Measurements from ENCODE around the gene GFRA1.

GFRA1 gene

DNA sequence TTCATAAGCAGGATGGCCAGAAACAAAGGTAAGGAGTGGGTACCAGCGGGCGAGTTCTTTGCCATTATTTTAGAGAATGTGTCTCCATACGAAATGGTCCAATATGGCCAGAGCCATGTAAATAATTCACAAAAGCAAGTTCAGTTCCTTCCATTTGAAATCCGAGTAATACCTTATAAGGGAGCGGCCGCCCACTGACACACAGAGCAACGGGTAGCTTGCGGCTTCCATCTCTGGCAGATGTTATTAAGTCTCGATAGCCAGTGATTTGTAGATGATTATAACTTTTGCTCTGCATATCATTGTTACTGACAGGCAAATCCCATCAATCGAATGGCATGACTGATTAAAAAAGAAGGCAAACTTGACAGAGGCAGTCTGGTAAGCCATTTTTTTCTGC is 63.2 kb downstream of the GFRA1 start:
- H3K9me2 ChIP-seq (ENCODE audit: low read depth, low read length) = no peaks in the 10 kb centered on the region
- H3F3A ChIP-seq (ENCODE audit: insufficient read depth, low read length) = no peaks in the 10 kb centered on the region
- H3K4me1 ChIP-seq (ENCODE audit: insufficient read depth, low read length, severe bottlenecking) = no peaks in the 10 kb centered on the region
- no peaks in the 10 kb centered on the region for H3K9me3 ChIP-seq (ENCODE audit: low read length)
- no peaks in the 10 kb centered on the region for H3K27me3 ChIP-seq (ENCODE audit: insufficient read depth, low read length)
- no peak for TF ChIP-seq EZH2 (IDR thresholded peaks at IDR 0.05; ENCODE audit: borderline replicate concordance, low read length)
- TF ChIP-seq, protein P1, sequence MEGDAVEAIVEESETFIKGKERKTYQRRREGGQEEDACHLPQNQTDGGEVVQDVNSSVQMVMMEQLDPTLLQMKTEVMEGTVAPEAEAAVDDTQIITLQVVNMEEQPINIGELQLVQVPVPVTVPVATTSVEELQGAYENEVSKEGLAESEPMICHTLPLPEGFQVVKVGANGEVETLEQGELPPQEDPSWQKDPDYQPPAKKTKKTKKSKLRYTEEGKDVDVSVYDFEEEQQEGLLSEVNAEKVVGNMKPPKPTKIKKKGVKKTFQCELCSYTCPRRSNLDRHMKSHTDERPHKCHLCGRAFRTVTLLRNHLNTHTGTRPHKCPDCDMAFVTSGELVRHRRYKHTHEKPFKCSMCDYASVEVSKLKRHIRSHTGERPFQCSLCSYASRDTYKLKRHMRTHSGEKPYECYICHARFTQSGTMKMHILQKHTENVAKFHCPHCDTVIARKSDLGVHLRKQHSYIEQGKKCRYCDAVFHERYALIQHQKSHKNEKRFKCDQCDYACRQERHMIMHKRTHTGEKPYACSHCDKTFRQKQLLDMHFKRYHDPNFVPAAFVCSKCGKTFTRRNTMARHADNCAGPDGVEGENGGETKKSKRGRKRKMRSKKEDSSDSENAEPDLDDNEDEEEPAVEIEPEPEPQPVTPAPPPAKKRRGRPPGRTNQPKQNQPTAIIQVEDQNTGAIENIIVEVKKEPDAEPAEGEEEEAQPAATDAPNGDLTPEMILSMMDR (IDR thresholded peaks at IDR 0.05; ENCODE audit: low read length) = no peak
- H3K4me3 ChIP-seq (ENCODE audit: low read depth, low read length, poor library complexity, severe bottlenecking) = no peak overlapping the region
- no peak overlapping the region for H3K4me2 ChIP-seq (ENCODE audit: low read length)
- H3K36me3 ChIP-seq (ENCODE audit: insufficient read depth, low read length) = no peaks in the 10 kb centered on the region
- no peak overlapping the region for H2AFZ ChIP-seq (ENCODE audit: low read length)
- no peak overlapping the region for H3K9ac ChIP-seq (ENCODE audit: low read length)
- H3K27ac ChIP-seq (ENCODE audit: low read depth, low read length, poor library complexity, severe bottlenecking) = no peak overlapping the region
- H4K20me1 ChIP-seq (ENCODE audit: insufficient read depth, low read length) = no peaks in the 10 kb centered on the region
- no peaks in the 10 kb centered on the region for H3K79me2 ChIP-seq (ENCODE audit: insufficient read depth, low read length)

DNA sequence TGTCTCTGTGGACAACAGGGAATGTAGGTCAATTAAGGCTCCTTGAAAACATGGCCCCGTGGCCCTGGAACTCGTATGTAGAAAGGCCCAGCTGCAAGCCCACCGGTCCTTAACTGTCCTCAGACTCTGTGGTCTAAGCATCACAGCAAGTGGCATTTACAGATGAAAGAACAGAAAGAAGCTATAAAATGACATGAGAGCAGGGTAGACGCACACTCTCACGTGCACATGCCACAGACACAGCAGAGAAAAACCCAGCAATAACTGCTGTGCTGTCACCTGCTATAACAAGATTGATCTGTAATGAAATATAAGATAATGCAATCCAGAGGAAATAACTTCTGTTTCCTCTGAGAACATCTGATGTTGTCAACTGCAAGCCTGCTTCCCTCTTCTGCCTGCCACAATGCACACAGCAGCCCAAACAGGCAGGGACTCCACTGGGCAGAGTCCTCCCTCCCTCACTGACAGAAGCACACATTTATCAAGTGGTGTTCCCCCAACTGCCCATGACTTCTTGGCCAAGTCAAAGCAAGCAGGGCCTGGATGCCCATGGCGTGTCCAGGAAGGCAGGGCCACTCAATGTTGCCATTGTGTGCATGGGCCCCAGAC is 63.9 kb downstream of the GFRA1 start:
- Histone ChIP-seq H4K20me1 (ENCODE audit: insufficient read depth, low read length) (no peaks in the 10 kb centered on the region), H3K9me2 (ENCODE audit: low read depth, low read length) (no peaks in the 10 kb centered on the region), H3K27ac (ENCODE audit: low read depth, low read length, poor library complexity, severe bottlenecking) (no peak overlapping the region), H3K9me3 (ENCODE audit: low read length) (no peaks in the 10 kb centered on the region), H3K9ac (ENCODE audit: low read length) (no peak overlapping the region), H3K4me1 (ENCODE audit: insufficient read depth, low read length, severe bottlenecking) (no peaks in the 10 kb centered on the region), H2AFZ (ENCODE audit: low read length) (no peak overlapping the region), H3K4me2 (ENCODE audit: low read length) (no peak overlapping the region), H3F3A (ENCODE audit: insufficient read depth, low read length) (no peaks in the 10 kb centered on the region), H3K36me3 (ENCODE audit: insufficient read depth, low read length) (no peaks in the 10 kb centered on the region), H3K4me3 (ENCODE audit: low read depth, low read length, poor library complexity, severe bottlenecking) (no peak overlapping the region), H3K27me3 (ENCODE audit: insufficient read depth, low read length) (no peaks in the 10 kb centered on the region), H3K79me2 (ENCODE audit: insufficient read depth, low read length) (no peaks in the 10 kb centered on the region)
- no peak for TF ChIP-seq EZH2 (IDR thresholded peaks at IDR 0.05; ENCODE audit: borderline replicate concordance, low read length)
- TF ChIP-seq, protein P1 (IDR thresholded peaks at IDR 0.05; ENCODE audit: low read length) = no peak

DNA sequence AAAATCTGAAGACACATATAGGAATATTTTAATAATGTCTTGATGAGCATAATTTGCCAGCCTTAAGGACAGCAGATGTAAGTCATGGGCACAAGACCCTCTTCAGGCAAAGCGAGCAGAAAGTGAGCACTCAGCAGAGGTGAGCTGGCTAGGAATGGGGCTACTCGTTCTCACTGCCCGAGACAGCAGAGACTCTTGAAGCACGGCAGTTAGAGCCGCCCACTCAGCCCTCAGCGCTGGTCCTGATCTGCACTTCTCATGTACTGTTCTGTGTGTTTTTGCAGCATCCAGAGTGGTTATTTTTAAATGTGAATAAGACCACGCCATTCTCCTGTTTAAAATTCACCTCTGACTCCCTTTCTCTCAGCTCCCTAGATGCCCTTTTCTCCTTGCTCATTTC is 65.3 kb downstream of the GFRA1 start:
- no peaks in the 10 kb centered on the region for H3K27me3 ChIP-seq (ENCODE audit: insufficient read depth, low read length)
- H3F3A ChIP-seq (ENCODE audit: insufficient read depth, low read length) = no peaks in the 10 kb centered on the region
- TF ChIP-seq, protein P1 (IDR thresholded peaks at IDR 0.05; ENCODE audit: low read length) = no peak
- no peak for TF ChIP-seq EZH2 (IDR thresholded peaks at IDR 0.05; ENCODE audit: borderline replicate concordance, low read length)
- H3K27ac ChIP-seq (ENCODE audit: low read depth, low read length, poor library complexity, severe bottlenecking) = no peak overlapping the region
- no peaks in the 10 kb centered on the region for H3K79me2 ChIP-seq (ENCODE audit: insufficient read depth, low read length)
- H3K4me2 ChIP-seq (ENCODE audit: low read length) = no peak overlapping the region
- H2AFZ ChIP-seq (ENCODE audit: low read length) = no peak overlapping the region
- no peaks in the 10 kb centered on the region for H4K20me1 ChIP-seq (ENCODE audit: insufficient read depth, low read length)
- H3K9me2 ChIP-seq (ENCODE audit: low read depth, low read length) = no peaks in the 10 kb centered on the region
- no peaks in the 10 kb centered on the region for H3K36me3 ChIP-seq (ENCODE audit: insufficient read depth, low read length)
- no peak overlapping the region for H3K9ac ChIP-seq (ENCODE audit: low read length)
- H3K9me3 ChIP-seq (ENCODE audit: low read length) = no peaks in the 10 kb centered on the region
- H3K4me3 ChIP-seq (ENCODE audit: low read depth, low read length, poor library complexity, severe bottlenecking) = no peak overlapping the region
- no peaks in the 10 kb centered on the region for H3K4me1 ChIP-seq (ENCODE audit: insufficient read depth, low read length, severe bottlenecking)

All from OCI-LY1 (cell line).